Keratinocyte (primary cell): ENCODE measurements around the gene PAPPA.

ENCODE experiments used
- CTCF ChIP-seq, 3 experiments: IDR thresholded peaks in 1 of 3; conservative IDR thresholded peaks in 1 of 3; optimal IDR thresholded peaks in 1 of 3; 2 replicates in 2 of 3; 3 replicates in 1 of 3; pipeline versions ENCODE3 to v1.5.1; 2011; ENCODE audit warnings: low read length in 3 of 3, mild to moderate bottlenecking in 3 of 3, moderate library complexity in 2 of 3, control low read depth in 1 of 3, inconsistent platforms in 1 of 3; ENCODE audit not compliant: insufficient read depth in 2 of 3; ENCODE audit errors: extremely low read depth in 1 of 3
- EZH2 ChIP-seq: IDR thresholded peaks from one replicate; pipeline ENCODE4 v1.6.1; 2012; ENCODE audit warnings: inconsistent platforms, mild to moderate bottlenecking, low read length, moderate library complexity

- TF ChIP-seq CTCF (optimal IDR thresholded peaks at IDR 0.05 in 1 of 3, IDR thresholded peaks at IDR 0.05 in 1 of 3, conservative IDR thresholded peaks at IDR 0.05 in 1 of 3; ENCODE audit: extremely low read depth in 1 of 3, insufficient read depth in 2 of 3, low read length in 3 of 3) (no peak), EZH2 (no peak)
Observed at GRCh38 chr9:116141864-116142561, 11.6 kb upstream of the PAPPA start.
